ENCODE measurements around the gene CKS2. TPM values are rescaled to one million over a fixed set of nuclear protein-coding genes. Genes with fewer than 3 reads are reported as not detected.

Gene CKS2
- total and polyA plus RNA-seq, 2 of the 8 experiments (the other 6 are each of a cell fraction or from before 2014, with no cell fraction given), result 337 to 689 TPM

GRCh38 chr9:89352874-89353649, 42.1 kb downstream of the CKS2 start (continued):
- TF ChIP-seq EP300 (IDR thresholded peaks at IDR 0.05; ENCODE audit: borderline replicate concordance in 1 of 2, low read depth in 2 of 2, low read length in 2 of 2), result no peak
- no peak for TF ChIP-seq ZNF274 (IDR thresholded peaks at IDR 0.05; ENCODE audit: borderline replicate concordance, extremely low read depth, low read length)
- no peak for TF ChIP-seq CHD2 (IDR thresholded peaks at IDR 0.05; ENCODE audit: low read length)
- no peak for TF ChIP-seq TCF12 (IDR thresholded peaks at IDR 0.05; ENCODE audit: low read depth, low read length)
- no peak for TF ChIP-seq CBX5 (IDR thresholded peaks at IDR 0.05; ENCODE audit: low read depth, low read length)
- TF ChIP-seq ASH2L (IDR thresholded peaks at IDR 0.05; ENCODE audit: low read length), result no peak
- no peak for TF ChIP-seq SIX5 (IDR thresholded peaks at IDR 0.05; ENCODE audit: low read depth, low read length)
- no peak for TF ChIP-seq USF2 (IDR thresholded peaks at IDR 0.05; ENCODE audit: low read length)
- TF ChIP-seq TAF7 (optimal IDR thresholded peaks at IDR 0.05; ENCODE audit: borderline replicate concordance, low read depth, low read length), result no peak
- TF ChIP-seq BCL11A (IDR thresholded peaks at IDR 0.05; ENCODE audit: low read depth in 2 of 2, low read length in 2 of 2), result no peak

Data from H1 (cell line).